Mesothelial cell of epicardium (in vitro differentiated cells): ENCODE measurements around the gene ZBTB39. TPM values are rescaled to one million over a fixed set of nuclear protein-coding genes. Genes with fewer than 3 reads are reported as not detected.

ENCODE experiments used
- DNase-seq, 2 experiments: peaks; one replicate each; pipeline ENCODE4 v3.0.0; 2021; ENCODE audit warnings: low spot score in 2 of 2; ENCODE audit not compliant: unreplicated experiment in 2 of 2
- H3K27ac Mint-ChIP-seq: 2 replicates; pipeline ENCODE4 v1.8.0; 2021; ENCODE audit warnings: mixed read lengths
- H3K27me3 Mint-ChIP-seq: 2 replicates; pipeline ENCODE4 v1.8.0; 2021; ENCODE audit warnings: low read depth, mixed read lengths
- H3K36me3 Mint-ChIP-seq: 2 replicates; pipeline ENCODE4 v1.8.0; 2021; ENCODE audit warnings: mixed read lengths
- H3K4me1 Mint-ChIP-seq: 2 replicates; pipeline ENCODE4 v1.8.0; 2021; ENCODE audit warnings: mixed read lengths
- H3K4me3 Mint-ChIP-seq: 2 replicates; pipeline ENCODE4 v1.8.0; 2021; ENCODE audit warnings: mild to moderate bottlenecking, moderate library complexity, mixed read lengths
- H3K9me3 Mint-ChIP-seq: 2 replicates; pipeline ENCODE4 v1.8.0; 2021; ENCODE audit warnings: mixed read lengths
- total RNA-seq: library from RNA; stranded (reverse); gene quantifications from 3 replicates; pipeline ENCODE4 v1.2.1, GENCODE V29; 2021
- TF ChIP-seq, protein P1 (sequence below): fragments of 200-600 bp; sonication (generic); IDR thresholded peaks from one replicate; pipeline ENCODE4 v1.5.0; 2021; ENCODE audit warnings: antibody characterized with exemption; ENCODE audit not compliant: unreplicated experiment

Gene ZBTB39
- total RNA-seq, 1 donor from 2014 or later: 19.2 TPM

DNA sequence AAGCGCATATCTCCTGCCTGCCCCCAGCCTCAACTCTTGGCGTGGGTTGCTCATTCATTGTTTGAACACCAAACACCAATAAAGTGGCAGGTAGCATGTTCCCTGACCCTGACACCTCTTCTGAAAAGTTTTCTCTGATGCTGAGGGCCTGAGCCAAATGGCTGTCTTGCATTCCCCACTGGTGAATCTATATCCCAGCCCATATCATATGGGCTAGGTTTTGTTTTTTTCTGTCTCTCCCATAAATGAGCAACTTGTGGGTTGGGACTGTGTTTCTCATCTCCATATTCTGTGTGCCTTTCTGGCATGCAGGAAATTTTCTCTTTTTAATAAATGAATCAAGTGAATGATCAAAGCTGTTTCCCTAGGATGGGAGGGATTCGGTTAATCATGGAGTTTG is 38.5 kb upstream of the ZBTB39 start:
- H3K36me3 Mint-ChIP-seq: no peaks in the 10 kb centered on the region
- H3K27me3 Mint-ChIP-seq: peaks cover 68% of the 10 kb centered on the region
- no peaks in the 10 kb centered on the region for H3K9me3 Mint-ChIP-seq
- no peak overlapping the region for H3K4me3 Mint-ChIP-seq
- no peak overlapping the region for H3K27ac Mint-ChIP-seq
- no peaks in the 10 kb centered on the region for H3K4me1 Mint-ChIP-seq
- TF ChIP-seq, protein P1, sequence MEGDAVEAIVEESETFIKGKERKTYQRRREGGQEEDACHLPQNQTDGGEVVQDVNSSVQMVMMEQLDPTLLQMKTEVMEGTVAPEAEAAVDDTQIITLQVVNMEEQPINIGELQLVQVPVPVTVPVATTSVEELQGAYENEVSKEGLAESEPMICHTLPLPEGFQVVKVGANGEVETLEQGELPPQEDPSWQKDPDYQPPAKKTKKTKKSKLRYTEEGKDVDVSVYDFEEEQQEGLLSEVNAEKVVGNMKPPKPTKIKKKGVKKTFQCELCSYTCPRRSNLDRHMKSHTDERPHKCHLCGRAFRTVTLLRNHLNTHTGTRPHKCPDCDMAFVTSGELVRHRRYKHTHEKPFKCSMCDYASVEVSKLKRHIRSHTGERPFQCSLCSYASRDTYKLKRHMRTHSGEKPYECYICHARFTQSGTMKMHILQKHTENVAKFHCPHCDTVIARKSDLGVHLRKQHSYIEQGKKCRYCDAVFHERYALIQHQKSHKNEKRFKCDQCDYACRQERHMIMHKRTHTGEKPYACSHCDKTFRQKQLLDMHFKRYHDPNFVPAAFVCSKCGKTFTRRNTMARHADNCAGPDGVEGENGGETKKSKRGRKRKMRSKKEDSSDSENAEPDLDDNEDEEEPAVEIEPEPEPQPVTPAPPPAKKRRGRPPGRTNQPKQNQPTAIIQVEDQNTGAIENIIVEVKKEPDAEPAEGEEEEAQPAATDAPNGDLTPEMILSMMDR: no peak
- DNase-seq: no peak

DNA sequence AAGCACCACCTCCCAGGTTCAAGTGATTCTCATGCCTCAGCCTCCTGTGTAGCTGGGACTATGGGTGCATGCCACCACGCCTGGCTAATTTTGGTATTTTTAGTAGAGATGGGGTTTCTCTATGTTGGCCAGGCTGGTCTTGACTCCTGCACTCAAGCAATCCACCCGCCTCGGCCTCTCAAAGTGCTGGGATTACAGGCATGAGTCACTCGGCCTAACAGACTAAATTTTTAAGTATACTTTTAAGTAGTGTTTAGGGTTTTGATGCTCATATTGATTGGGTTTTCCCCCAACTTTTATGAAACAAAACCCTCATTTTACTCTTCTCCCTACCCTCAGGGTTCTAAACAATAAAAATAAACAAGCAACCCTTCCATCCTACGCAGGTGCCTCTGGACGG is 38.1 kb upstream of the ZBTB39 start:
- Mint-ChIP-seq H3K4me1 (no peaks in the 10 kb centered on the region), H3K4me3 (no peak overlapping the region), H3K27me3 (peaks cover 63% of the 10 kb centered on the region), H3K36me3 (no peaks in the 10 kb centered on the region), H3K9me3 (no peaks in the 10 kb centered on the region), H3K27ac (no peak overlapping the region)
- DNase-seq: no peak
- TF ChIP-seq, protein P1: no peak

DNA sequence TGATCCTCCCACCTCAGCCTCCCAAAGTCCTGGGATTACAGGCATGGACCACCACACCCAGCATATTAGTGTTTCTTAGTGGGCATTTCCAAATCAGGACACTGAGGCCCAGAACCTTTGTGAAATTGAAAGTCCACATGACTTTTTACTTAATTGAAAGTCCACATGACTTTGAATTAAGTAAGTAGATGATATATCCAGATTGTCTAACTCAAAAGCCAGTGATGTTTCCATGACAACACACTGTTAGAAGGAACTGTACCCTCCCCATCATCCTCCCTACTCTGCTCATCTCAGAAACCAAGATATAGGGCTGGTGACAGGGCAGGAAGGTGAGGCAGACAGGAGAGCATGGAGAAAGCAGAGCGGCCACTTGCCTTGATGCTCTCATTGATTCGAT is 36.3 kb upstream of the ZBTB39 start:
- H3K4me1 Mint-ChIP-seq: no peaks in the 10 kb centered on the region
- H3K27ac Mint-ChIP-seq: no peak overlapping the region
- no peaks in the 10 kb centered on the region for H3K9me3 Mint-ChIP-seq
- DNase-seq: no peak
- no peaks in the 10 kb centered on the region for H3K36me3 Mint-ChIP-seq
- TF ChIP-seq, protein P1: no peak
- no peak overlapping the region for H3K4me3 Mint-ChIP-seq
- peaks cover 51% of the 10 kb centered on the region for H3K27me3 Mint-ChIP-seq

DNA sequence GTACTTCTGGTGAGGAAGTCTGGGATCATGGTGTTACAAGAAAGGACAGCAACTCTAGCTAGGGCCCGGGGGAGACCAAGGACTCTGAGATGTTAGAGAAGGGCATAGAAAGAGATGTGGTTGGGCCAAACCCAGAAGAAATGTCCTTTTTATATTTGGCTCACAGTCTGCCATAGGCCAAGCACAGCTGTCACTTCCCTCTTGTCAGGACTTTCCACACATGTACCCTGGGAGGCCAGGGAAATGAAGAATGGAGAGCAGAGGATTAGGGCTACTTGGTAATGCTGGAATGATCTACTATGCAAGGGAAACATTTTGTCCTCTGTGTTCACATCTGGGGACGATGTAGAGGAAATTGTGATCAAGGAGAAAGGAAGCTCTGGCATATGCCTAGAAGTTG is 34.4 kb upstream of the ZBTB39 start:
- TF ChIP-seq, protein P1: no peak
- Mint-ChIP-seq H3K27ac (no peak overlapping the region), H3K9me3 (no peaks in the 10 kb centered on the region), H3K36me3 (no peaks in the 10 kb centered on the region), H3K4me3 (no peak overlapping the region), H3K4me1 (no peaks in the 10 kb centered on the region), H3K27me3 (peaks cover 33% of the 10 kb centered on the region)
- DNase-seq: no peak

DNA sequence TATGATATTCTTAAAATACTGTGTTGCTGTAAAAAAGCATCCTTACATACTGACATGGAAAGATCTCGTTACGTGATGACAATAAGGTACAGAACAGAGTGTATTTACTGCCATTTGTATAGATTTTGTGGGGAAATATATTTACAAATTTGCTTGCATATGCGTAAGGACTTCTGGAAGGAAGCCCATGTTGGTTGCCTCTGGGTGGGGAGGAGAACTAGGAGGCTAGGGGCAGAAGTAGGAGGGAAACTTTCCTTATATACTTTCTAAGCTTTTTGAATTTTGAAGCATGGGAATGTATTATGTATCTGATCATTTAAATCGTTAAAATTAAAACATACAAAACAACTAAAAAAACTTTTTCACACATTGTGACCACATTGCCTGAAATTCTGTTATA is 33.9 kb upstream of the ZBTB39 start:
- Mint-ChIP-seq H3K4me1 (no peaks in the 10 kb centered on the region), H3K27ac (no peak overlapping the region)

More for the DNA sequence above, 33.9 kb upstream of the ZBTB39 start:
- Mint-ChIP-seq H3K36me3 (no peaks in the 10 kb centered on the region), H3K27me3 (peaks cover 29% of the 10 kb centered on the region), H3K4me3 (no peak overlapping the region), H3K9me3 (no peaks in the 10 kb centered on the region)
- DNase-seq: no peak
- TF ChIP-seq, protein P1: no peak
